HG02763 (cell line): Measurements from ENCODE around the gene CDKL5.

Source experiments
- ATAC-seq: cut with Tn5 transposase; IDR thresholded peaks from one replicate; pipeline ENCODE4 v1.9.1; 2021; ENCODE audit warnings: mild to moderate bottlenecking, moderate library complexity; ENCODE audit not compliant: unreplicated experiment

The CDKL5 gene

GRCh38 chrX:18455384-18455783, 30.0 kb downstream of the CDKL5 start:
- ATAC-seq, result no peak

- no peak for ATAC-seq
These were observed 31.6 kb downstream of the CDKL5 start for GRCh38 chrX:18457000-18457399.

- no peak for ATAC-seq
These were observed 36.0 kb downstream of the CDKL5 start for GRCh38 chrX:18461431-18461830.

- no peak for ATAC-seq
These were observed 39.1 kb downstream of the CDKL5 start for GRCh38 chrX:18464499-18464898.

GRCh38 chrX:18465051-18465450, 39.6 kb downstream of the CDKL5 start:
- ATAC-seq, result no peak

GRCh38 chrX:18468599-18468998, 43.2 kb downstream of the CDKL5 start:
- ATAC-seq, result no peak

- ATAC-seq, result no peak
These were observed 45.9 kb downstream of the CDKL5 start for GRCh38 chrX:18471296-18471695.

- ATAC-seq, result no peak
These were observed 65.6 kb downstream of the CDKL5 start for GRCh38 chrX:18490806-18491555.

- no peak for ATAC-seq
These were observed 66.4 kb downstream of the CDKL5 start for GRCh38 chrX:18491587-18492340.

GRCh38 chrX:18534949-18535348, 109.5 kb downstream of the CDKL5 start:
- ATAC-seq, result no peak

GRCh38 chrX:18537068-18537467, 111.7 kb downstream of the CDKL5 start:
- ATAC-seq, result no peak

GRCh38 chrX:18537524-18537923, 112.1 kb downstream of the CDKL5 start:
- no peak for ATAC-seq

- ATAC-seq, result no peak
These were observed 116.7 kb downstream of the CDKL5 start for GRCh38 chrX:18542131-18542530.

- ATAC-seq, result no peak
These were observed 117.5 kb downstream of the CDKL5 start for GRCh38 chrX:18542905-18543304.

GRCh38 chrX:18543738-18544137, 118.3 kb downstream of the CDKL5 start:
- no peak for ATAC-seq

GRCh38 chrX:18545771-18546170, 120.4 kb downstream of the CDKL5 start:
- no peak for ATAC-seq

GRCh38 chrX:18548996-18549395, 123.6 kb downstream of the CDKL5 start:
- ATAC-seq, result no peak

GRCh38 chrX:18549643-18550042, 124.2 kb downstream of the CDKL5 start:
- ATAC-seq, result no peak

GRCh38 chrX:18557879-18558278, 132.5 kb downstream of the CDKL5 start:
- ATAC-seq, result no peak

GRCh38 chrX:18558799-18559198, 133.4 kb downstream of the CDKL5 start:
- no peak for ATAC-seq

- no peak for ATAC-seq
These were observed 135.6 kb downstream of the CDKL5 start for GRCh38 chrX:18561020-18561419.

- ATAC-seq, result no peak
These were observed 140.3 kb downstream of the CDKL5 start for GRCh38 chrX:18565727-18566126.
